ENCODE data around the gene AUTS2. TPM values are rescaled to one million over a fixed set of nuclear protein-coding genes. Genes with fewer than 3 reads are reported as not detected.

Gene AUTS2
- total and polyA plus RNA-seq, 9 of the 15 experiments (the other 6 are each of a cell fraction or from before 2014, with no cell fraction given): 0.58 TPM; not detected in 8

DNA sequence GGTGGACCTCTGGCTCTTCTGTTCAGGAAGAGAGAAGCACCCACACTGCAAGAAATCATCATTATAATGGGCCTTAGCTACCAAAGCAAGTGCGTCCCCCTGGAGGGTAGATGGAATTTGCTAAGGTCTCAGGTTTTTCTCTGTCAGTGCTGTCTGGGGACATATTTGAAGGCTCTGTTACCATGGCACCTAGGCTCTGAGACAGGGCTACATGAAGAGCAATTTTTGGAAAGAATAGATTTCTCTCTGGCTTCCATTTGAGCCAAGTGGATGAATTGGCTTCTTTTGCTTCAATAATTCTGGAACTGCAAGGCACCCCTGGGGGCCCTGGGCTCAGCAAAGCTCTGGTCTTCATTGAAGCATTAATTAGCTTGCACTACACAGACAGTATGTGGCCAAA lies 1184.5 kb downstream of the AUTS2 start:
- Histone ChIP-seq H3K27ac (ENCODE audit: extremely low read depth, low read depth, low read length) (no peak overlapping the region), H3K4me3 (no peak overlapping the region), H3K9ac (ENCODE audit: insufficient read depth in 1 of 2, low read depth in 2 of 2, low read length in 2 of 2) (no peak overlapping the region), H3K4me1 (replicated peaks in 1 of 2; ENCODE audit: control insufficient read depth in 2 of 2, insufficient read depth in 2 of 2, low read length in 2 of 2) (peaks cover 0 to 5% of the 10 kb centered on the region in 2 experiments; a peak in 1 of 5 replicates), H3K36me3 (ENCODE audit: control insufficient read depth, insufficient read depth, low read length) (no peaks in the 10 kb centered on the region), H4K20me1 (replicated peaks; ENCODE audit: control insufficient read depth, insufficient read depth, low read length) (no peaks in the 10 kb centered on the region; the same call in 1 of the 2 replicates), H2AFZ (ENCODE audit: low read depth, low read length) (no peak overlapping the region), H3K9me1 (ENCODE audit: control insufficient read depth, insufficient read depth, low read length) (no peaks in the 10 kb centered on the region), H3K27me3 (ENCODE audit: control insufficient read depth in 2 of 2, insufficient read depth in 2 of 2, low read length in 2 of 2) (peaks cover 34 to 45% of the 10 kb centered on the region in 2 experiments), H3K4me2 (ENCODE audit: insufficient read depth, low read length) (no peak overlapping the region), H3K79me2 (ENCODE audit: control insufficient read depth, insufficient read depth, low read length) (no peaks in the 10 kb centered on the region), H3K9me3 (replicated peaks; ENCODE audit: control insufficient read depth, insufficient read depth, low read depth, low read length) (no peaks in the 10 kb centered on the region)
- DNase-seq (ENCODE audit: extremely low read depth in 1 of 4, low spot score in 3 of 4): no peak
- POLR2A ChIA-PET: no interaction called here
- FAIRE-seq: no peak
- ATAC-seq: no peak
- WGBS (ENCODE audit: insufficient coverage, low coverage, missing lambda C conversion rate): 0% methylated on average over 1 of the region's 1 CpG
- TF ChIP-seq TCF7 (IDR thresholded peaks at IDR 0.05; ENCODE audit: borderline replicate concordance): no peak
- no peak for TF ChIP-seq RBM34 (IDR thresholded peaks at IDR 0.05; ENCODE audit: borderline replicate concordance, insufficient read depth, low read length)
- no peak for TF ChIP-seq STAT5B (CRISPR knock-in tag; IDR thresholded peaks at IDR 0.05)
- no peak for TF ChIP-seq ZNF224 (CRISPR knock-in tag; IDR thresholded peaks at IDR 0.05)
- in situ Hi-C loops (cut with MboI): no loop called here
- no TSS peak for BruUV-seq (replicated peaks)
- intact Hi-C loops (cut with micrococcal nuclease): no loop called here
- CTCF ChIA-PET (ENCODE audit: low intra/inter-chr PET ratio): no interaction called here

DNA sequence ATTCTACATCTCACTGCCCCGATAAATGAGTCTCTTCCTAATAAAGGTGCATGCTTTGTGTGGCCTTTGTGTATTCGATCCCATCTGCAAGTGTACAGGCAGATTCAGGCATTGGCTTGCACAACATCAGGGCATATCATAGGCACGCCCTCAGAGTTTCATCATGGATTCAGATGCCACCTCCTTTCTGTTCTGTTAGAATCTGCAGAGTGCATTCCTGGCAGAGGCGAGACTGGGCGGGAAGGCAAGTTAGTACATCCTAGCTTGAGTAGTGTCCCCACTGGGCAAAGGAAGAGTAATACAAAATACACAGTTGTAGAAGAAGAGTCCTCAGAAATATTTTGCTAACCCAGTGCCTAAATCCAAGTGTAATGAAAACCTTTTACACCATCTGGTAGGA lies 1187.2 kb downstream of the AUTS2 start:
- in situ Hi-C loops (cut with MboI) (no loop called here), intact Hi-C loops (cut with micrococcal nuclease) (no loop called here)
- CTCF ChIA-PET (ENCODE audit: low intra/inter-chr PET ratio): no interaction called here
- Histone ChIP-seq H3K9me1 (ENCODE audit: control insufficient read depth, insufficient read depth, low read length) (no peaks in the 10 kb centered on the region), H3K4me1 (replicated peaks in 1 of 2; ENCODE audit: control insufficient read depth in 2 of 2, insufficient read depth in 2 of 2, low read length in 2 of 2) (peaks cover 0 to 12% of the 10 kb centered on the region in 2 experiments; a peak in 2 of 5 replicates), H3K9ac (ENCODE audit: insufficient read depth in 1 of 2, low read depth in 2 of 2, low read length in 2 of 2) (no peak overlapping the region), H3K4me2 (ENCODE audit: insufficient read depth, low read length) (no peak overlapping the region), H4K20me1 (replicated peaks; ENCODE audit: control insufficient read depth, insufficient read depth, low read length) (no peaks in the 10 kb centered on the region; the same call in 1 of the 2 replicates), H3K79me2 (ENCODE audit: control insufficient read depth, insufficient read depth, low read length) (no peaks in the 10 kb centered on the region), H3K9me3 (replicated peaks; ENCODE audit: control insufficient read depth, insufficient read depth, low read depth, low read length) (no peaks in the 10 kb centered on the region), H2AFZ (ENCODE audit: low read depth, low read length) (no peak overlapping the region), H3K27me3 (ENCODE audit: control insufficient read depth in 2 of 2, insufficient read depth in 2 of 2, low read length in 2 of 2) (peaks cover 48 to 53% of the 10 kb centered on the region in 2 experiments), H3K36me3 (ENCODE audit: control insufficient read depth, insufficient read depth, low read length) (no peaks in the 10 kb centered on the region), H3K4me3 (no peak overlapping the region), H3K27ac (ENCODE audit: extremely low read depth, low read depth, low read length) (no peak overlapping the region)
- ATAC-seq (no peak), FAIRE-seq (no peak), DNase-seq (ENCODE audit: extremely low read depth in 1 of 4, low spot score in 3 of 4) (no peak)
- no TSS peak for BruUV-seq (replicated peaks)
- POLR2A ChIA-PET: no interaction called here
- 1% methylated on average over 5 of the region's 5 CpGs for WGBS (ENCODE audit: insufficient coverage, low coverage, missing lambda C conversion rate)
- TF ChIP-seq KHSRP (IDR thresholded peaks at IDR 0.05): no peak
- no peak for TF ChIP-seq HOXB6 (CRISPR knock-in tag; IDR thresholded peaks at IDR 0.05; ENCODE audit: borderline replicate concordance)
- no peak for TF ChIP-seq ZNF589 (CRISPR knock-in tag; IDR thresholded peaks at IDR 0.05; ENCODE audit: low read depth)
- no peak for TF ChIP-seq ZBTB8A (IDR thresholded peaks at IDR 0.05; ENCODE audit: partially characterized antibody)
- TF ChIP-seq ZNF263 (CRISPR knock-in tag; IDR thresholded peaks at IDR 0.05; ENCODE audit: borderline replicate concordance): no peak
- TF ChIP-seq, protein P1, sequence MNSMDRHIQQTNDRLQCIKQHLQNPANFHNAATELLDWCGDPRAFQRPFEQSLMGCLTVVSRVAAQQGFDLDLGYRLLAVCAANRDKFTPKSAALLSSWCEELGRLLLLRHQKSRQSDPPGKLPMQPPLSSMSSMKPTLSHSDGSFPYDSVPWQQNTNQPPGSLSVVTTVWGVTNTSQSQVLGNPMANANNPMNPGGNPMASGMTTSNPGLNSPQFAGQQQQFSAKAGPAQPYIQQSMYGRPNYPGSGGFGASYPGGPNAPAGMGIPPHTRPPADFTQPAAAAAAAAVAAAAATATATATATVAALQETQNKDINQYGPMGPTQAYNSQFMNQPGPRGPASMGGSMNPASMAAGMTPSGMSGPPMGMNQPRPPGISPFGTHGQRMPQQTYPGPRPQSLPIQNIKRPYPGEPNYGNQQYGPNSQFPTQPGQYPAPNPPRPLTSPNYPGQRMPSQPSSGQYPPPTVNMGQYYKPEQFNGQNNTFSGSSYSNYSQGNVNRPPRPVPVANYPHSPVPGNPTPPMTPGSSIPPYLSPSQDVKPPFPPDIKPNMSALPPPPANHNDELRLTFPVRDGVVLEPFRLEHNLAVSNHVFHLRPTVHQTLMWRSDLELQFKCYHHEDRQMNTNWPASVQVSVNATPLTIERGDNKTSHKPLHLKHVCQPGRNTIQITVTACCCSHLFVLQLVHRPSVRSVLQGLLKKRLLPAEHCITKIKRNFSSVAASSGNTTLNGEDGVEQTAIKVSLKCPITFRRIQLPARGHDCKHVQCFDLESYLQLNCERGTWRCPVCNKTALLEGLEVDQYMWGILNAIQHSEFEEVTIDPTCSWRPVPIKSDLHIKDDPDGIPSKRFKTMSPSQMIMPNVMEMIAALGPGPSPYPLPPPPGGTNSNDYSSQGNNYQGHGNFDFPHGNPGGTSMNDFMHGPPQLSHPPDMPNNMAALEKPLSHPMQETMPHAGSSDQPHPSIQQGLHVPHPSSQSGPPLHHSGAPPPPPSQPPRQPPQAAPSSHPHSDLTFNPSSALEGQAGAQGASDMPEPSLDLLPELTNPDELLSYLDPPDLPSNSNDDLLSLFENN (IDR thresholded peaks at IDR 0.05; ENCODE audit: low read depth in 2 of 2, low read length in 2 of 2): no peak
- TF ChIP-seq ZNF57 (CRISPR knock-in tag; IDR thresholded peaks at IDR 0.05): no peak
- TF ChIP-seq, protein P2, sequence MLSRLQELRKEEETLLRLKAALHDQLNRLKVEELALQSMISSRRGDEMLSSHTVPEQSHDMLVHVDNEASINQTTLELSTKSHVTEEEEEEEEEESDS (CRISPR knock-in tag; IDR thresholded peaks at IDR 0.05): no peak
- TF ChIP-seq PHF8 (IDR thresholded peaks at IDR 0.05; ENCODE audit: borderline replicate concordance, low read length): no peak
- TF ChIP-seq SREBF1 (IDR thresholded peaks at IDR 0.05; ENCODE audit: borderline replicate concordance, low read depth, low read length): no peak
- TF ChIP-seq BRD4 (IDR thresholded peaks at IDR 0.05): no peak
